Tibial artery (tissue), 4 donors: ENCODE data around the gene DOCK8.

Experiments used
- DNase-seq, 2 donors: peaks; one replicate each; pipeline ENCODE4 v3.0.0-alpha.2; 2019
- H3K27ac ChIP-seq, 2 donors: fragments of 200-600 bp; sonication (generic) in 1 of 2; 1 replicate in 1 of 2; 2 replicates in 1 of 2; pipeline ENCODE4 v1.5.1; 2018 to 2019; ENCODE audit warnings: mild to moderate bottlenecking in 1 of 2
- H3K27me3 ChIP-seq, 2 donors: fragments of 200-600 bp; sonication (generic) in 1 of 2; one replicate each; pipeline versions ENCODE4 v1.5.1 to v1.6.0; 2016 to 2019
- H3K36me3 ChIP-seq, 3 donors: fragments of 200-600 bp; sonication (generic) in 2 of 3; one replicate each; pipeline ENCODE4 v1.5.1; 2016 to 2019; ENCODE audit warnings: mild to moderate bottlenecking in 2 of 3
- H3K4me1 ChIP-seq, 4 donors: fragments of 200-600 bp; sonication (generic) in 2 of 4; 1 replicate in 3 of 4; 2 replicates in 1 of 4; pipeline ENCODE4 v1.5.1; 2016 to 2019
- H3K4me3 ChIP-seq, 2 donors: fragments of 200-600 bp; sonication (generic) in 1 of 2; 1 replicate in 1 of 2; 2 replicates in 1 of 2; pipeline ENCODE4 v1.5.1; 2018 to 2019; ENCODE audit warnings: mild to moderate bottlenecking in 2 of 2
- H3K9me3 ChIP-seq, 3 donors: fragments of 200-600 bp; sonication (generic) in 1 of 3; one replicate each; pipeline ENCODE4 v1.5.1; 2016 to 2019
- CTCF ChIP-seq, 2 experiments: fragments of 200-600 bp in 1 of 2; fragments of 450-650 bp in 1 of 2; IDR thresholded peaks; one replicate each; pipeline ENCODE4 v1.5.1; 2017 to 2019; ENCODE audit warnings: antibody characterized with exemption in 2 of 2, mild to moderate bottlenecking in 1 of 2, moderate library complexity in 1 of 2
- intact Hi-C: fragments of 100-400 bp; cut with DNase I; formaldehyde crosslinking; loops from one replicate; pipeline ENCODE4 v1.15.0; 2023; ENCODE audit warnings: low total_unique reads

DOCK8 gene

DNA sequence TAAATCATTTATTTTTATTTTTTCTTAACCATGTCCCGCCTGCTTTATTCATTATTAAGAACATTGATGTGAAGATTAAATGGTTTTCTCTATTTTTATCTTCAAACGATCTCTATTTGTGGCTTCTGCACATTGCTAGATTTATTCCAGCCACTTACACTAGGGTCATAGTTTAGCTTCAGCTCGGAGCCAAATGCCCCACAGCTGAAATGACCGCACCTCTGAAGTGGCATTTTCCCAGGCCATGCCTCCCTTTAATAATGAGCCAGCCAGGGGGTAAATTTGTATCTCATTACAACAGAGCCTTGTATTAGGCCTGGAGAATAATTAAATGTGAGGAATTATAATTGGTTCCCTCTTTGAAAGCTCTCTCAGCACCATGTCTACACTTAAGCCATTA lies 89.4 kb downstream of the DOCK8 start:
- no peaks in the 10 kb centered on the region for H3K4me1 ChIP-seq
- H3K27ac ChIP-seq: no peak overlapping the region
- no peak overlapping the region for H3K4me3 ChIP-seq
- H3K36me3 ChIP-seq: no peaks in the 10 kb centered on the region
- DNase-seq: no peak
- no peaks in the 10 kb centered on the region for H3K9me3 ChIP-seq
- intact Hi-C loops: no loop called here
- no peak for TF ChIP-seq CTCF (IDR thresholded peaks at IDR 0.05)
- no peaks in the 10 kb centered on the region for H3K27me3 ChIP-seq

GRCh38 chr9:304519-305185 lies 90.0 kb downstream of the DOCK8 start:
- Histone ChIP-seq H3K27ac (no peak overlapping the region), H3K4me1 (no peaks in the 10 kb centered on the region), H3K4me3 (no peak overlapping the region), H3K36me3 (no peaks in the 10 kb centered on the region), H3K27me3 (no peaks in the 10 kb centered on the region), H3K9me3 (no peaks in the 10 kb centered on the region)
- intact Hi-C loops: no loop called here
- no peak for DNase-seq
- no peak for TF ChIP-seq CTCF (IDR thresholded peaks at IDR 0.05)

DNA sequence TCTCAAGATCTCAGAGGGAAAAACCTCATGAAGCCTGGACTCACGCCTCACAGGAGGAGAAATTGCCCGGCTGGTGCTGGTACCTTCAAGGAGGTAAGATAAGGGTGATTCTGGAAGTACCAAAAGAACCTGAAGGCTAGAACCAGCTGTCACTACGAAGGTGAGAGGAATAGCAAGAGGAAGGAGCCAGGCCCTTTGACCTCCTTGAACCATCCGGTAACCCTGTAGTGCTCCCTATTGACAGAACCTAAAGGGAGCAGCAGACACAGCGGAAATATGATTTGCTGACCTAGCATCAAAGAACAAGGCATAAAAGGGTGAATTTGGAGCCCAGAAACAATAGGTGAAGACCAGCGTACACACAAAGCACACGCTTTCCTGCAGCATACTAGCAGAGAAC lies 92.2 kb downstream of the DOCK8 start:
- H3K4me3 ChIP-seq: no peak overlapping the region
- no peaks in the 10 kb centered on the region for H3K4me1 ChIP-seq
- H3K27me3 ChIP-seq: no peaks in the 10 kb centered on the region
- no peaks in the 10 kb centered on the region for H3K9me3 ChIP-seq
- TF ChIP-seq CTCF (IDR thresholded peaks at IDR 0.05): no peak
- DNase-seq: no peak
- intact Hi-C loops: no loop called here
- no peaks in the 10 kb centered on the region for H3K36me3 ChIP-seq
- no peak overlapping the region for H3K27ac ChIP-seq

DNA sequence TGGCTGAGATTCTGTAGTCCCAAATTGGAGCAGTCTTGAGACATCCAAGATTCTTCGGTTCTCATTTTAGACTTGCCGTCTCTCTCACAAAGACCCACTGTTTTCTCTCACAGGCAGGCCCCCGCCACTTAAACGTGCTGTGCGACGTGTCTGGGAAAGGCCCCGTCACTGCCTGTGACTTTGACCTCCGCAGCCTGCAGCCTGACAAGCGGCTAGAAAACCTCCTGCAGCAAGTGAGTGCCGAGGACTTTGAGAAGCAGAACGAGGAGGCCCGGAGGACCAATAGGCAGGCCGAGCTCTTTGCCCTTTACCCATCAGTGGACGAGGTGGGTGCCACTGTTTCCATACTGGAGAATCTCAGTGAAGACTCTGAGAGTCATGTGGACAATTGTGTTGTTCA lies 97.2 kb downstream of the DOCK8 start:
- intact Hi-C loops: no loop called here
- H3K27me3 ChIP-seq: no peaks in the 10 kb centered on the region
- H3K36me3 ChIP-seq: no peaks in the 10 kb centered on the region
- H3K9me3 ChIP-seq: no peaks in the 10 kb centered on the region
- no peak overlapping the region for H3K4me3 ChIP-seq
- H3K4me1 ChIP-seq: no peaks in the 10 kb centered on the region
- DNase-seq: no peak
- TF ChIP-seq CTCF (IDR thresholded peaks at IDR 0.05): no peak
- H3K27ac ChIP-seq: no peak overlapping the region

DNA sequence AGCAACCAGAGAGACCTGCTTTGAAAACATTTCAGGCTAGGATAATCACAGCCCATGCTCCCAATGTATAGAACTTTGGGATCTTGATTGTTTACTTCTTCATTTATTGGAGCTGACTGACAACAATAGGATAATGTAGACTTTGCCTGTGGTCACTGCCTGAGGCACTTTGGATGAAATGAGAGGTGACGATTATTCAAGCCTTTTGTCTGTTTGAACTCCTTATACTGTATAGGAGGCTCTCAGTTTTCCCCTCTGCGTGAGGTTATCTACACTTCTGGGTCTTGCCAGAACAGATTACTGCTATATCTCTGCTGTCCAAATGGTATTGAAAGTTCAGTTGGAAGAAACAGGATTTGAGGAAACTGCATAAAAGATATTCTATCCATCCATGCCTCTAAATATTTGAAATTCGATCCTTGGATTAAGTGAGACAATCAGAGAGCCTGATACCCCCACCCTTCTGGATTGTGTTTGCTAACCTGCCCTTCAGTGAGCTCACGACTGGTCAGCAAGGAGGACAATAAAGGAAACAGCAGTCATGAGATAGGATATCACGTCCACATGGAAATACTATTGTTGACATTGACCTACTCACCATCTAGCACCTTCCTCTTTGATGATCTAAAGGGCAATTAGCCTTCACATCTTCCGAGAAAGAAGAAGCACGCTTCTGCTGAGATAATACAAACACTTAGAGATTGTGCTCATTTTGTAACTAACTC lies 98.1 kb downstream of the DOCK8 start:
- intact Hi-C loops: no loop called here
- TF ChIP-seq CTCF (IDR thresholded peaks at IDR 0.05): no peak
- Histone ChIP-seq H3K4me3 (no peak overlapping the region), H3K27me3 (no peaks in the 10 kb centered on the region), H3K9me3 (no peaks in the 10 kb centered on the region), H3K27ac (no peak overlapping the region), H3K36me3 (no peaks in the 10 kb centered on the region), H3K4me1 (no peaks in the 10 kb centered on the region)
- no peak for DNase-seq
